Measurements from ENCODE around the gene GPS2. TPM values are rescaled to one million over a fixed set of nuclear protein-coding genes. Genes with fewer than 3 reads are reported as not detected.

The GPS2 gene
- polyA plus RNA-seq, 4 donors, result 88.7 to 115 (median 95.8) TPM

DNA sequence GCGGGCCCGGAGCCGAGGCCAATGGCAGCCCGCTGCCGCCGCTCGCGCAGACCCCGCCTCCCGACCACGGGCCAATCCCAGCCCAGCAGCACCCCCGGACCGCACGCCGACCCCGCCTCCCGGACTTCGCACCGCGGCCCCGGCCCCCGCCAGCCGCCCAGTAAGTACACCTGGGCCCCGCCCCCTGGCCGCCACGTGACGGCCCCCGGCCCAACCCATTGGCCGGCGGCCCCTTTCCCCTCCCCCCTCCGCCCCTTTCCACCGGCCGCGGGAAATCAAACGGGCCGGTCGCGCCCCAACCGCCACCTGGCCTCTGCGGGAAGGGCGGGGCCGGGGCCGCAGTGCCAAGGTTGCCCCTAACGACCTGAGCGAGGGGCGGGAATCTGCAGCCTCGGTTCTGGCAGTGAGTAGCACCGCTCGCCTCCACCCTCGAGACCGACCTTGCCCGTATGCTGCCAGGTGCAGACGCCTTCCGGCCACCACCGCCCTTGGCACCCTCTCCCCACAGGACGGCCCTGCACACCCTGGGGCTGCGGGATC, 20.5 kb downstream of the GPS2 start, which contains the start of gene YBX2:
Gene YBX2, minus strand, starts transcription at position 26 of the 540 bp plus-strand sequence. CDS start 139 bp downstream, outside the sequence.
- DNase-seq (ENCODE audit: low read depth in 4 of 4, low spot score in 2 of 4), result no peak

DNA sequence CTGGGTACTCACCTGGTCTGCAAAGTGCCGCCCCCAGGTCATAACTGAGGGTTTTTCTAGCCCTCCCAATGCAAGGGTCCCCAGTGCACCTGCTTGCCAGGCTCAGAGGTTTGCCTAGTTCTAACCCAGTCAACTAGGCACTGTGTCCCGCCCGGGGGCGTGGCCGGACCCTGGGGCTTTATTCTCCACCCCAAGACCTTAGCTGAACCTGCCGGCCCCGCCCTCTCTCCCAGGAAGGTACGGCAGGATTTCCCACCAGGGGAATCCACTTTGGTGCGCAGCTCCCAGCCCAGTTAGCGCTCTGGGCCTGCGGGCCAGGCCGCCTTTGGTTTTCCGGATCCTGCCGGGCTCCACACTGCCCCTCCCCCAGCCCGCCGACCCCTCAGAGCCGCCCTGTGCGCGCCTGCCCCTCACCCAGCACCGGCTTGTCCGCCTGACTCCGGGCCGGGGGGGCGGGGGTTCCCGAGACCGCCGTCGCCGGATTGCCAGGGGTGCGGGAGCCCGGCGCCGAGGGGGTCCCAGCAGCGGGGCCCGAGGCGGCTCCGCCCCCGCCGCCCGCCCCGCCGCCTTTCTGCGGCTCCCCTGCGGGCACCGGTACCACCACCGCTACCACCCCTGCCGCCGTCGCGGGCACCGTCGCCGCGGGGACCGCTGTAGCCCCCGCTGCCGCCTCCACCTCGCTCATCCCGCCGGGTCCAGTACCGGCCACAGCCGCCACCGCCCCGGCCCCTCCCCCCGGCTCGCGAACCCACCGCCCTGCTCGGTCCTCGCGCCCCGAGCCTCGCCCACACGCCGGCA, 21.1 kb downstream of the GPS2 start:
- no peak for DNase-seq (ENCODE audit: low read depth in 4 of 4, low spot score in 2 of 4)

DNA sequence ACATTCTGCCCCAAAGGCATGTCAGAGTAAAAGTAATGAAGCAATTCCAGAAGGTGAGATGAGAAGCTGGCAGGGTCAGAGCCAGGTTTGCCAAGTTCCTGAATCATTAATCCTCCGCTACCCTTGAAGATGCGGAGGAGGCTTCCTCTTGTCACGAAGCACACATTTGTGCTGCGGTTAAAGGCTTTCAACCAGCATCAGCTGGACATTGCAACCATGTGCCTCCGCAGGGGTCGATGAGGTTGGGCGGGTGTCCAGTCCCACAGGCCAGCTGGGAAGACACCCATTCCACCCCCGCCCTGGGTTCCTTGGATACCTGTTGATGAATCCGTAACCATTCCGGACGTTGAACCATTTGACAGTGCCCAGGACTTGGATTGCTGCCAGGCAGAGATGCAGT, 22.0 kb downstream of the GPS2 start:
- no peak for DNase-seq (ENCODE audit: low read depth in 4 of 4, low spot score in 2 of 4)

DNA sequence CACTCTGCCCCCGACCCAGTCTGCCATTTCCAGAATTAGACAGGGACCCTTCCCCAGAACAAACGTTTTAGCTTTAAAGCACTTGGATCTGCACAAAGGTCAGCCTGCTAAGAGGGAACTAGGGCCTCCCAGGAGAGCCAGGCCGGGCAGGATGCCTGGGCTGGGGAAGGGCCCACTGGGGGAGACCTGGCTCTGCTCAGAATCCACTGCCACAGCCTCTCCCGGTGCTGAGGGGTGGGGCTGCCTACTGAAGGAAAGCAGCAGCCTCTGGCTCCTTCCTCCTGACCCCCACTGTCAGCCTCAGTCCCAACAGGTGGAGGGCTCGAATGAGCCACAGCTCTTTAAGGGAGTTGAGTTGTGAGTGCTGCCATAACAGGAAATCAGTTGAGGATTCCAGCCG, 22.4 kb downstream of the GPS2 start:
- DNase-seq (ENCODE audit: low read depth in 4 of 4, low spot score in 2 of 4), result no peak

DNA sequence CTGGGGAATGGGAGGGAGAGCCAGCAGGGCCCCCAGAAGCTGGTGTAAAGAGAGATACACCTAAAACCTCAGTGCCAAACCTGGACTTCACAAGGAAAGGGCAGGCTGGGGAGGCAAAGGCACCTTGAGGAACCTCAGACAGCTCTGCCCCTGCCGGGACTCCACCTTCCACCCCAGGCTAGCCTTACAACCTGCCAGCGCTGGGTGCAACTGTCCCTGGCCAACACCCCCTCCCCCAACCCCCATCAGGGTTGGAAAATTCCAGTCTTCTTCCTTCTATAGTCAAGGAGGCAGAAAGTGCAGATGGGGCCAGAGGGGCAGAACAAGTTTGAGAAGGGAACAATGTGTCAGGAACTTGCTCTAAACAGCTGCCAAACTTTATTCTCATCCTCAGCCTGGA, 23.0 kb downstream of the GPS2 start:
- DNase-seq (ENCODE audit: low read depth in 4 of 4, low spot score in 2 of 4), result no peak

DNA sequence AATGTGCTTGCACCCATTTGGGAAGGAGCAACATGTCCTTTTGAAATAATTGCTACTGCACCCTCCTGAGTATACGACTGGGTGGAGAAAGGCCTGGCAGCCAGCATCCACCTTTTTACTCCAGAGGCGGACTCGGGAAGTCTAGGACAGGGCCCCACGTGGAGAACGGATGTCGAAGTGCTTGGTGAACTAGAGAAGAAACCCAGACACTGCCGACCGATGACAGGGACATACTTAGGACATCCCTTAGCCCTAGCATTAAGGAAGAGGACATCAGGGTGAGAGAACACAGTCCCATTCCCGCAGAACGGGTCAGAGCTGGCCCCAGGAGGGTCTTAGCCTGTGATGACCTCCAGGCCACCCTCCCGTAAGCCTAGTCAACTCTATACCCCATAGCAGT, 24.5 kb downstream of the GPS2 start:
- no peak for DNase-seq (ENCODE audit: low read depth in 4 of 4, low spot score in 2 of 4)

DNA sequence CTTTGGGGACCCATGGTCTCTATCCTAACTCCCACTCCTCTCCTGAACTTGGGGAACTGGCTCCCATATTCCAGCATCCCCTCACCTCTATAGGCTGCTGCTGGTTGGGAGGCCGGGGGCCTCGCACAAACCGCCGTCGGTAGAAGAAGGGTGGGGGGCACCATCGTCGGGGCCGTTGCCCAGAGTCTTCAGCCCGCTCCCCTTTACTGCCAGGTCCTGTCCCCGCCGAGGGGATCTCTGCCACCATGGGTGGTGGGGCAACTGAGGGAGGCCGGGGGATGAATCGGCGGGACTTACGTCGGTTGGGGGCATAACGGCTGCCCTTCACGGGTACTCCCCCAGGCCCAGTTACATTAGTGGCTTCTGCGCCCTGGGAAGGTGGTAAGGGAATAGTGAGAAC, 25.0 kb downstream of the GPS2 start:
- no peak for DNase-seq (ENCODE audit: low read depth in 4 of 4, low spot score in 2 of 4)

DNA sequence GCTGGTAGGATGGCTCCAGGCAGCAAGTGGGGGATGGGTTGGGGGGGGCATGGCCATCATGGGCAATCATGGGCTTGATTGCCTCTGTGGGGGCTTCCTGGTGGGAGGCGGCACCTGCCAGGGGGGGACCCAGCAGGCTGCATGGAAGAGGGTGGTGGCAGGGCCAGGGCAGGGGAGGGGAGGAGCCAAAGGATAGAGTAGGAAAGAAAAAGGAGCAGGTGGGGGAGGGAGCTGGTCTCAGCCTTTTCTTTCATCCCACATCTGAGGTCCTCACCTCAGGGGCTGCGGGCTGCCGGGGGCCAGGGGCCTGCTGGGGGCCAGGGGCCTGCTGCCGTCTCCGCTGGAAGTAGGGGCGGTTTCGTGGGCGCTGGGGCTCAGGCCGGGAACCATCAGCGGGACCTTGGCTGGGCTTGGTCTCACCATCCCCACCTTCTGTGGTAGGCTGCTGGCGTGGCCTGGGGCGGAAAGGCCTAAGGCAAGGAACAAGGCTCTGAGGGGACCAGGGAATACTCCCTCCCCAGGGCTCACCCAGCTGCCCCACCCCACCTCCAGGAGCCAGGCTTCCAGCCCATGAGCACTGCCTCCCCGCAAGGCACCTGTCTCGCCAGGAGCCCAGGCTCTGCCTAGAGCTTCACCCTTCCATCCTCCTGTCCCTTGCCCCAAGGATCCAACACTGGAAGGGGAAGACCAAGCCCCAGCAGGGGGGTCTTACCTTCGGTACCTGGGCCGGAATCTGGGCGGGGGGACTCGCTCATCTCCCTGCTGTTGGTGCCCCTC, 25.7 kb downstream of the GPS2 start:
- DNase-seq (ENCODE audit: low read depth in 4 of 4, low spot score in 2 of 4), result no peak

DNA sequence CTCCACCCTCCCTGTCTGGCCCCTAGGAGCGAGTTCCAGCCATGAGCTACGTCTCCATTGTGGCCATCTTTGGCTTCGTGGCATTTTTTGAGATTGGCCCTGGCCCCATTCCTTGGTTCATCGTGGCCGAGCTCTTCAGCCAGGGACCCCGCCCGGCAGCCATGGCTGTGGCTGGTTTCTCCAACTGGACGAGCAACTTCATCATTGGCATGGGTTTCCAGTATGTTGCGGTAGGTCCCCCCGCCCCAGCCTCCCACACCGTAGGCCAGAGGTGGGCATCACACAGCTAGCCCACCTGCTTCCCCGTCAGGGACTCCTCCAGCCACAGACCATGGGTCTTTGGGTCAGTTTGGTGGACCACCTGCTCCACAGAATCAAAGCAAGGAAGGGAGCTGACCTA, 29.5 kb downstream of the GPS2 start:
- no peak for DNase-seq (ENCODE audit: low read depth in 4 of 4, low spot score in 2 of 4)

DNA sequence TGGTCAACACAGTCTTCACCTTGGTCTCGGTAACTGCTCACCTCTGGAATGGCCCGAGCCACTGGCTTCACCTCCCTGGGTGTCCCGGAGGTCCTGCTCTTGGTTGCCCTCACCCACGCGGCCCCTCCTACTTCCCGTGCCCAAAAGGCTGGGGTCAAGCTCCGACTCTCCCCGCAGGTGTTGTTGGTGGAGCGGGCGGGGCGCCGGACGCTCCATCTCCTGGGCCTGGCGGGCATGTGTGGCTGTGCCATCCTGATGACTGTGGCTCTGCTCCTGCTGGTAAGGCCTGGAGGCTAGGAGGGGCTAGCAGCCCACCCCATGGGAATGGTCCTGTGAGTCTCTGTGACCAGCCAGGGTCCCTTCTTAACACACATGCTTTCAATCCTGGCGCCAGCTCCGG, 30.2 kb downstream of the GPS2 start:
- no peak for DNase-seq (ENCODE audit: low read depth in 4 of 4, low spot score in 2 of 4)

DNA sequence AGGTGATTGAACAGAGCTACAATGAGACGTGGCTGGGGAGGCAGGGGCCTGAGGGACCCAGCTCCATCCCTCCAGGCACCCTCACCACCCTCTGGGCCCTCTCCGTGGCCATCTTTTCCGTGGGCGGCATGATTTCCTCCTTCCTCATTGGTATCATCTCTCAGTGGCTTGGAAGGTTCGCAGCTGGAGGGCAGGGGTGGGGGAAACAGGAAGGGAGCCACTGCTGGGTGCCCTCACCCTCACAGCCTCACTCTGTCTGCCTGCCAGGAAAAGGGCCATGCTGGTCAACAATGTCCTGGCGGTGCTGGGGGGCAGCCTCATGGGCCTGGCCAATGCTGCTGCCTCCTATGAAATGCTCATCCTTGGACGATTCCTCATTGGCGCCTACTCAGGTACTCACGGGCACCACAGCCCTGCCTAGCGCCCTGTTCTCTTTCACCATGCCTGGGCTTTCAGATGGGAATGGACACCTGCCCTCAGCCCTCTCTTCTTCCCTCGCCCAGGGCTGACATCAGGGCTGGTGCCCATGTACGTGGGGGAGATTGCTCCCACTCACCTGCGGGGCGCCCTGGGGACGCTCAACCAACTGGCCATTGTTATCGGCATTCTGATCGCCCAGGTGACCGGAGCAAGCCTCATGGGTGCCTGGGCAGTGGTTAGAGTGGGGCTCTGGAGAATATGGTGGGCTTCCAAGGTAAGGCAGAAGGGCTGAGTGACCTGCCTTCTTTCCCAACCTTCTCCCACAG, 31.5 kb downstream of the GPS2 start:
- DNase-seq (ENCODE audit: low read depth in 4 of 4, low spot score in 2 of 4), result no peak

DNA sequence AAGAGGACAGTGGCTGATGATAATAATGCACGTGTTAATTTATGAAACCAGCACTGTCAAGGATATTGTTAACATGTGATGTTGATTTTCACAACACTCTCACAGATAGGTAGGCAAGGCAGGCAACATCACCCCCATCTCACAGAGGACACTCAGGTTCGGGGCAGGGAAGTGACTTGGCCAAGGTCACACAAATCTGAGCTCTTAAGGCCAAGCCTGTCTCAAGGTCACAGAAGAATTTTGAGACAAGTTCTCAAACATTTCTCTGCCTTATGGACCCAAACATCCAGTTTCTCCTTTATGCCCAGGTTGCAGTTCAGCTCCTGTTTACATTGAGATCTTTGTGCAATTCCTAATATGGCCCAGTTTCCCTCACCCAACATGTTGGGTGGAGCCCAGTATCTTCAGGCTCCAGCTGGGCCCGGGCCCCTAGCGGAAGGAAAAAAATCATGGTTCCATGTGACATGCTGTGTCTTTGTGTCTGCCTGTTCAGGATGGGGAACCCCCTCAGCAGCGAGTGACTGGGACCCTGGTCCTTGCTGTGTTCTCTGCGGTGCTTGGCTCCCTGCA, 32.3 kb downstream of the GPS2 start:
- DNase-seq (ENCODE audit: low read depth in 4 of 4, low spot score in 2 of 4), result no peak

DNA sequence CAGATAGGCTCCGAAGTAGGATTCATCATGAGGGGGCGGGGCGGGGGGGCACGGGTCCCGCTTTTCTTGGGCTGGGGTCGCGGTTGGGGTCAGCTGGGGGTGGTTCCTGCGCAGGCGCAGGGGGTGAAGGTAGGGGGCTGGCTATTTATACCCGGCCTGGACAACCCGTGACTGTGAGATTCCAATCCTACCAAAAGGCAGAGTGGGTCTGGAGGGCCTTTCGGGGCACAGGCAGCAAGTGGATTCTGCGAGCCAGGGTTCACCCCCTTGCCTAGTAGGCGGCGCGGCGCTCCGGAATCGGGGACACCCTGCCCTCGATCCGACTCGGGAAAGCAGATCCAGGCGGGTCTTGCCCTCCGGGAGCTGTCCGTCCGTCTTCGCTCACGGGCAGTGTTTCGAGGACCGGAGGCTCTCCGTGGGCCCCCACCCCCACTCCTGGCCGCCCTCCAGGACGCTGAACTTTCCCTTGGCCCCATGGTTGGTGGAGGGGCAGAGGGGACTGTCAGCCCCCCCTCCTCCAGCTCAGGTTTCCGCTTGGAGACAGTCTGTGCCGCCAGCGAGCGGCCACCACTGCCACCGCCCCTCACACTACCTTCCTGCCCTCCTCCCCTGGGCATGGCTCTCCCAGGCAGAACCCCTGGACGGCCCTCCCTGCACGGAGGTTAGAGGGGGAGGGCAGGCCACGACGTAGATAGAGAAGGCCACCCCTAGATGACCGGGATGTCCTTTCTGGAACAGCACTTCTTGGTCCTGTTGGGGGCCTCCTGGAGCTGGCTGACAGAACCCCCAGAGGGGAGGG, 33.0 kb downstream of the GPS2 start:
- DNase-seq (ENCODE audit: low read depth in 4 of 4, low spot score in 2 of 4), result no peak

DNA sequence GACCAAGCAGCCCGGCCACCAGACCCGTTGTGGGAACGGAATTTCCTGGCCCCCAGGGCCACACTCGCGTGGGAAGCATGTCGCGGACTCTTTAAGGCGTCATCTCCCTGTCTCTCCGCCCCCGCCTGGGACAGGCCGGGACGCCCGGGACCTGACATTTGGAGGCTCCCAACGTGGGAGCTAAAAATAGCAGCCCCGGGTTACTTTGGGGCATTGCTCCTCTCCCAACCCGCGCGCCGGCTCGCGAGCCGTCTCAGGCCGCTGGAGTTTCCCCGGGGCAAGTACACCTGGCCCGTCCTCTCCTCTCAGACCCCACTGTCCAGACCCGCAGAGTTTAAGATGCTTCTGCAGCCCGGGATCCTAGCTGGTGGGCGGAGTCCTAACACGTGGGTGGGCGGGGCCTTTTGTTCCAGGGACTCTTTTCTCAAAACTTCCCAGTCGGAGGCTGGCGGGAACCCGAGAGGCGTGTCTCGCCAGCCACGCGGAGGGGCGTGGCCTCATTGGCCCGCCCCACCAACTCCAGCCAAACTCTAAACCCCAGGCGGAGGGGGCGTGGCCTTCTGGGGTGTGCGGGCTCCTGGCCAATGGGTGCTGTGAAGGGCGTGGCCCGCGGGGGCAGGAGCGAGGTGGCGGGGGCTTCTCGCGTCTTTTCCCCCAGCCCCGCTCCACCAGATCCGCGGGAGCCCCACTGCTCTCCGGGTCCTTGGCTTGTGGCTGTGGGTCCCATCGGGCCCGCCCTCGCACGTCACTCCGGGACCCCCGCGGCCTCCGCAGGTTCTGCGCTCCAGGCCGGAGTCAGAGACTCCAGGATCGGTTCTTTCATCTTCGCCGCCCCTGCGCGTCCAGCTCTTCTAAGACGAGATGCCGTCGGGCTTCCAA, 33.8 kb downstream of the GPS2 start, which contains the start of gene SLC2A4:
Gene SLC2A4, plus strand, starts transcription at position 645 of the 879 bp plus-strand sequence. Its CDS starts 217 bp downstream, at position 862.
- peak; percentile 82 to 95 (median 90) for DNase-seq (ENCODE audit: low read depth in 4 of 4, low spot score in 2 of 4)

DNA sequence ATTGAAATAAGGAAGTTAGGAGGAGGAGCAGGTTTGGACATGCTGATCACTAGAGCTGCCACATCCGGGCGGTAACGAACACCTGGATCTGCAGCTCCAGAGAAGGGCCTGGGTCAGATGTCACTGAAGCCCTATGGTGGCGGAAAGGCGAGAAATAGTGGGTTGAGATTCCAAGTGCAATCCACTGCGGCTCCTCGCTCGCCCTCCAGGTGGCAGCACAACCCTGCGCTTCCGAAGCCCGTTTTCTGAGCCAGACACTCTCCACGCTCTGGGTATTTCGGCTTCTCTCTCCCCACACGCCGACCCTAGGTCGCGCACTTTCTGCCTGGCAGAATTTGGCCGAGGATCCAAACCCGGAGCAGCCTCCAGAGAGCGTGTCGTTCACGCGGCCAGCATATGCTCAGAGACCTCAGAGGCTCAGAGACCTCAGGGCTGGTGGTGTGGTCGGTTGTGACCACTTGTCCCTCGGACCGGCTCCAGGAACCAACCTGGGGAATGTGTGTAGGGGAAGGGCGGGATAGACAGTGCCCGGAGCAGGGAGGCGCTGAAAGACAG, 34.6 kb downstream of the GPS2 start:
- peak in 1 of 4 donors; percentile 75 for DNase-seq (ENCODE audit: low read depth in 4 of 4, low spot score in 2 of 4)

DNA sequence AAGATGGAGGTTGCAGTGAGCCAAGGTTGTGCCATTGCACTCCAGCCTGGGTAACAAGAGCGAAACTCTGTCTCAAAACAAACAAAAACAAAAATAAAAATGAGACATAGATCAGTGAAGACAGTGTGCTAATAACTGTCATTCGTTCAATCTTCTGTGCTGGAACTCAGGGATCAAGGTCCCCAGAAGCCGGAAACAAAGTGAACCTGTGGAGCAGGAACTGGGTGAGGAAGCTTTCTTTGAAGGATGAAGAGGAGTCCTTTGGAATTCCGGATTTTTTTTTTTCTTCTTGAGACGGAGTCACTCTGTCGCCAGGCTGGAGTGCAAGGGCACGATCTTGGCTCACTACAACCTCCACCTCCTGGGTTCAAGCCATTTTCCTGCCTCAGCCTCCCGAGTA, 35.7 kb downstream of the GPS2 start:
- no peak for DNase-seq (ENCODE audit: low read depth in 4 of 4, low spot score in 2 of 4)

DNA sequence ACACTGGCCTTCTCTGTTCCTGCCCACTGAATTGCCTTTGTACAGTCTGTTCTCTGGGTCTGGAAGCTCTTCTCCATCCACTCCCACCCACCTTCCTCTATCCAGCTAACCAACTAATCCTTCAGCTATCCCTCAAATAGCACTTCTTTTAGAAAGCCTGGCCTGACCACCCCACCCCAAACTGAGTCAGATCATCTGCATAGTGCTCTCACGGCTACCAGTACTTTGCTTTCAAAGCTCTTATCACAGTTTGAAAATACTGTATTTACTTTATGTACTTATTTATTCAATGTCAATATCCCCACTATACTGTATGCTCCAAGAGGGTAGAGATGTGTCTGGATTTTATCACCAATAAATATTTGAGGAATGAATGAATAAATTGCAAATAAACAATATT, 48.4 kb downstream of the GPS2 start:
- no peak for DNase-seq (ENCODE audit: low read depth in 4 of 4, low spot score in 2 of 4)

DNA sequence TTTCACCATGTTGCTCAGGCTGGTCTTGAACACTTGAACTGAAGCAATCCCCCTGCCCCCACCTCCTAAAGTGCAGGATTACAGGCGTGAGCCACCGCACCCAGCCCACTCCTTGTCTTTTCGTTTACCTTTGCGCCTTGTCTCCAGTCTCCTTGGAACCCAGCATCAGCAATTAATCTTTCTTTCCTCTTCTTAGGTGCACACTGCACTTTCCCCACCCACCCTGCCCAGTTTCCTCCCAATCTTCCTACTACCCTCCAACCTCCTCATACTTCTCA, 51.4 kb downstream of the GPS2 start:
- DNase-seq (ENCODE audit: low read depth in 4 of 4, low spot score in 2 of 4), result no peak

Measured in left renal cortex interstitium (tissue), 4 donors.